Left renal pelvis (tissue), 4 donors: Measurements from ENCODE around the gene CEP83. TPM values are rescaled to one million over a fixed set of nuclear protein-coding genes. Genes with fewer than 3 reads are reported as not detected.
"Not testable (repeated sequence)": the region's sequence is repeated elsewhere in the genome, so short reads cannot be mapped to it uniquely, and the experiment has no call there.

ENCODE experiments used
- DNase-seq, 4 donors: peaks; one replicate each; pipeline ENCODE4 v3.0.0-alpha.2; 2013; ENCODE audit warnings: low read depth in 4 of 4, low spot score in 3 of 4
- polyA plus RNA-seq, 4 donors: library from polyadenylated mRNA; unstranded; fragments of 120-200 nt; gene quantifications; one replicate each; pipeline ENCODE4 v1.2.1, GENCODE V29; 2013; ENCODE audit not compliant: insufficient read length in 4 of 4

CEP83 gene
- polyA plus RNA-seq = 10 to 100 TPM; 27.4 to 41.1 (median 35.0) TPM

GRCh38 chr12:94459728-94460615, at the start of gene CEP83:
Gene CEP83, minus strand, starts transcription at chr12:94459867. Its CDS starts 47,377 bp downstream, at chr12:94412490.
- peak; percentile 82 to 87 (median 84) for DNase-seq

GRCh38 chr12:94509317-94509716, 49.6 kb upstream of the CEP83 start:
- DNase-seq = no peak

GRCh38 chr12:94507455-94507854, 47.8 kb upstream of the CEP83 start:
- DNase-seq = no peak

GRCh38 chr12:94504386-94504785, 44.7 kb upstream of the CEP83 start:
- no peak for DNase-seq

- DNase-seq = no peak
Observed at GRCh38 chr12:94503619-94504018, 44.0 kb upstream of the CEP83 start.

GRCh38 chr12:94500831-94501567, 41.3 kb upstream of the CEP83 start:
- DNase-seq = no peak

GRCh38 chr12:94498698-94499097, 39.0 kb upstream of the CEP83 start:
- DNase-seq = no peak

GRCh38 chr12:94498073-94498472, 38.4 kb upstream of the CEP83 start:
- DNase-seq = no peak

GRCh38 chr12:94495445-94496115, 35.9 kb upstream of the CEP83 start:
- DNase-seq = no peak

- no peak for DNase-seq
Observed at GRCh38 chr12:94491489-94491888, 31.8 kb upstream of the CEP83 start.

GRCh38 chr12:94488463-94488862, 28.8 kb upstream of the CEP83 start:
- DNase-seq = no peak

GRCh38 chr12:94481734-94482133, 22.1 kb upstream of the CEP83 start:
- DNase-seq = no peak

GRCh38 chr12:94469522-94469921, 9.9 kb upstream of the CEP83 start:
- DNase-seq = no peak

GRCh38 chr12:94460616-94460959, 921 bp upstream of the CEP83 start:
- DNase-seq = no peak

- peak; percentile 26 to 51 (median 40) for DNase-seq
Observed at GRCh38 chr12:94458877-94459727, 565 bp downstream of the CEP83 start.

- no peak for DNase-seq
Observed at GRCh38 chr12:94457311-94457710, 2.4 kb downstream of the CEP83 start.

GRCh38 chr12:94454318-94454717, 5.3 kb downstream of the CEP83 start:
- DNase-seq = not testable (repeated sequence)

GRCh38 chr12:94445662-94446061, 14.0 kb downstream of the CEP83 start:
- DNase-seq = no peak

- no peak for DNase-seq
Observed at GRCh38 chr12:94437303-94437702, 22.4 kb downstream of the CEP83 start.

GRCh38 chr12:94435511-94435927, 24.1 kb downstream of the CEP83 start:
- no peak for DNase-seq
